Stimulated activated CD8-positive, alpha-beta memory T cell treated with anti-CD3 and anti-CD28 coated beads, Interleukin-15, amount 100 ng/mL, for 4 hours (primary cell): ENCODE data around the gene XK.
A peak's percentile ranks its signal among the peaks of the same experiment; 100 is the strongest.

Experiments
- DNase-seq, 2 donors: peaks; one replicate each; pipeline ENCODE4 v3.0.0-alpha.2; 2020; ENCODE audit warnings: low read depth in 2 of 2

Gene XK

GRCh38 chrX:37679230-37679629, 6.4 kb upstream of the XK start:
- DNase-seq, result no peak

GRCh38 chrX:37679888-37680287, 5.7 kb upstream of the XK start:
- DNase-seq, result no peak

GRCh38 chrX:37684426-37684825, 1.2 kb upstream of the XK start:
- DNase-seq, result no peak

- DNase-seq, result no peak
Observed at GRCh38 chrX:37684973-37685372, 618 bp upstream of the XK start.

- DNase-seq, result no peak
Observed at GRCh38 chrX:37686369-37686995, 891 bp downstream of the XK start.

GRCh38 chrX:37686996-37687395, 1.4 kb downstream of the XK start:
- DNase-seq, result no peak

GRCh38 chrX:37690119-37690518, 4.5 kb downstream of the XK start:
- no peak for DNase-seq

GRCh38 chrX:37692918-37693317, 7.3 kb downstream of the XK start:
- DNase-seq, result no peak

- no peak for DNase-seq
Observed at GRCh38 chrX:37697169-37697760, 11.7 kb downstream of the XK start.

- DNase-seq, result no peak
Observed at GRCh38 chrX:37701588-37701987, 16.0 kb downstream of the XK start.

GRCh38 chrX:37711991-37712390, 26.4 kb downstream of the XK start:
- DNase-seq, result no peak

- DNase-seq, result no peak
Observed at GRCh38 chrX:37712458-37712857, 26.9 kb downstream of the XK start.

GRCh38 chrX:37714479-37714878, 28.9 kb downstream of the XK start:
- DNase-seq, result no peak

- DNase-seq, result no peak
Observed at GRCh38 chrX:37716602-37717001, 31.0 kb downstream of the XK start.

- no peak for DNase-seq
Observed at GRCh38 chrX:37717708-37718107, 32.1 kb downstream of the XK start.

GRCh38 chrX:37722595-37722994, 37.0 kb downstream of the XK start:
- no peak for DNase-seq

GRCh38 chrX:37726346-37726745, 40.8 kb downstream of the XK start:
- no peak for DNase-seq

- DNase-seq, result peak; percentile 32 to 44
Observed at GRCh38 chrX:37745354-37745753, 59.8 kb downstream of the XK start.

GRCh38 chrX:37745835-37746217, 60.2 kb downstream of the XK start:
- no peak for DNase-seq

- DNase-seq, result peak in 1 of 2 donors; percentile 3
Observed at GRCh38 chrX:37746218-37746941, 60.8 kb downstream of the XK start.

GRCh38 chrX:37746951-37747350, 61.4 kb downstream of the XK start:
- DNase-seq, result no peak

- DNase-seq, result no peak
Observed at GRCh38 chrX:37752281-37752680, 66.7 kb downstream of the XK start.

GRCh38 chrX:37752936-37753335, 67.3 kb downstream of the XK start:
- no peak for DNase-seq
